ENCODE measurements around the gene RENBP.
A peak's percentile ranks its signal among the peaks of the same experiment; 100 is the strongest.

DNA sequence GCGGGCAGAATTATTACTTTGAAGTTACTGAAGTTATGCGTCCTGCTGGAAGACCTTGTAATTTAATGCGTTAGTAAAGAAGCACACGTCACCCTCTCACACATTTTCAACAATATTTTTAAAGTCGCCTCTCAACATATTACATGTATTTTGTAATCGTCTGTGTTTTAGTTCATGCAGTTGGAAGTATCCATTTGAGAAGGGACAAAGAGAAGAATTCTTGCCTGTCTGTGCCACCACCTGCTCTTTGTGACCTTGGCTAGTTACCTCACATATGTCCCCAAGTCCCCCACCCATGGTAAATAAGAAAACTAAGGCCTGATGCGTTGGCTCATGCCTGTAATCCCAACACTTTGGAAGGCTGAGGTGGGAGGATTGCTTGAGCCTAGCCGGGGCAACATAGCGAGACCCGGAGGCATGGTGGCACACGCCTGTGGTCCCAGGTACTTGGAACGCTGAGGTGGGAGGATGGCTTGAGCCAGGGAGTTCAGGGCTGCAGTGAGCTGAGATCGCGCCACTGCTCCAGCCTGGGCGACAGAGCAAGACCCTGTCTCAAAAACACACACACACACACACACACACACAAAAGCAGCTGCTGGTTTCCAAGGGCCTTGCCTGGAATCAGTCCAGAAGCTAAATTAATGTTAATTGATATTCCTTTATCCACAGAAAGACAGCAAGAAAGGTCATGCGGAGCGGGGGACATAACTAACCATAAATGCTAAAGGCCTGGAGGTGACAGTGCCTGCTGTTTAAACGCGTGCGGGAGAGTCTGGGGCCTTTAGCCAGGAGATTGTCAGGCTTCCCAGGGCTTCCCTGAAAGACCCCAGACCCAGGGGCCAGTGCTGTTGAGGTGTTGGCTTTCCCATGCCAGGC, 28.9 kb upstream of the RENBP start:
- TF ChIP-seq CTCF (IDR thresholded peaks at IDR 0.05) (no peak), POLR2A (IDR thresholded peaks at IDR 0.05) (peak; percentile 30), POLR2AphosphoS5 (IDR thresholded peaks at IDR 0.05) (no peak)
